Glutamatergic neuron (in vitro differentiated cells): ENCODE data around the gene HOXB3. TPM values are rescaled to one million over a fixed set of nuclear protein-coding genes. Genes with fewer than 3 reads are reported as not detected.

Source experiments
- DNase-seq: peaks from one replicate; pipeline ENCODE4 v3.0.0; 2022
- H3K27ac Mint-ChIP-seq: one replicate; pipeline ENCODE4 v1.8.0; 2020; ENCODE audit warnings: mild to moderate bottlenecking, mixed read lengths, inconsistent platforms; ENCODE audit not compliant: unreplicated experiment
- H3K27me3 Mint-ChIP-seq: one replicate; pipeline ENCODE4 v1.8.0; 2020; ENCODE audit warnings: mild to moderate bottlenecking, moderate library complexity, mixed read lengths, inconsistent platforms; ENCODE audit not compliant: unreplicated experiment
- H3K36me3 Mint-ChIP-seq: one replicate; pipeline ENCODE4 v1.8.0; 2020; ENCODE audit warnings: mild to moderate bottlenecking, mixed read lengths, inconsistent platforms; ENCODE audit not compliant: unreplicated experiment
- H3K4me1 Mint-ChIP-seq: one replicate; pipeline ENCODE4 v1.8.0; 2020; ENCODE audit warnings: mild to moderate bottlenecking, low read depth, mixed read lengths, inconsistent platforms; ENCODE audit not compliant: unreplicated experiment
- H3K4me3 Mint-ChIP-seq: one replicate; pipeline ENCODE4 v1.8.0; 2020; ENCODE audit warnings: mild to moderate bottlenecking, mixed read lengths, inconsistent platforms; ENCODE audit not compliant: unreplicated experiment
- H3K9me3 Mint-ChIP-seq: one replicate; pipeline ENCODE4 v1.8.0; 2020; ENCODE audit warnings: mild to moderate bottlenecking, moderate library complexity, mixed read lengths, inconsistent platforms; ENCODE audit not compliant: unreplicated experiment
- total RNA-seq: library from RNA; stranded (reverse); fragmentation: NEBNext Ultra II Directional; extraction: Animal tissue kit (Norgen Biotek cat#: 25700); gene quantifications from one replicate; pipeline ENCODE4 v1.2.1, GENCODE V29; 2021; ENCODE audit not compliant: unreplicated experiment
- TF ChIP-seq, protein P1 (sequence below): fragments of 200-600 bp; sonication (generic); IDR thresholded peaks from one replicate; pipeline ENCODE4 v1.5.0; 2021; ENCODE audit not compliant: partially characterized antibody, unreplicated experiment

HOXB3 gene
- total RNA-seq, 1 donor from 2014 or later: not detected

GRCh38 chr17:48599354-48599753 lies 9.3 kb upstream of the HOXB3 start:
- Mint-ChIP-seq H3K9me3 (peaks cover 8% of the 10 kb centered on the region), H3K4me1 (peaks cover 2% of the 10 kb centered on the region), H3K4me3 (no peak overlapping the region), H3K36me3 (no peaks in the 10 kb centered on the region), H3K27me3 (peaks cover 54% of the 10 kb centered on the region), H3K27ac (no peak overlapping the region)
- TF ChIP-seq, protein P1, sequence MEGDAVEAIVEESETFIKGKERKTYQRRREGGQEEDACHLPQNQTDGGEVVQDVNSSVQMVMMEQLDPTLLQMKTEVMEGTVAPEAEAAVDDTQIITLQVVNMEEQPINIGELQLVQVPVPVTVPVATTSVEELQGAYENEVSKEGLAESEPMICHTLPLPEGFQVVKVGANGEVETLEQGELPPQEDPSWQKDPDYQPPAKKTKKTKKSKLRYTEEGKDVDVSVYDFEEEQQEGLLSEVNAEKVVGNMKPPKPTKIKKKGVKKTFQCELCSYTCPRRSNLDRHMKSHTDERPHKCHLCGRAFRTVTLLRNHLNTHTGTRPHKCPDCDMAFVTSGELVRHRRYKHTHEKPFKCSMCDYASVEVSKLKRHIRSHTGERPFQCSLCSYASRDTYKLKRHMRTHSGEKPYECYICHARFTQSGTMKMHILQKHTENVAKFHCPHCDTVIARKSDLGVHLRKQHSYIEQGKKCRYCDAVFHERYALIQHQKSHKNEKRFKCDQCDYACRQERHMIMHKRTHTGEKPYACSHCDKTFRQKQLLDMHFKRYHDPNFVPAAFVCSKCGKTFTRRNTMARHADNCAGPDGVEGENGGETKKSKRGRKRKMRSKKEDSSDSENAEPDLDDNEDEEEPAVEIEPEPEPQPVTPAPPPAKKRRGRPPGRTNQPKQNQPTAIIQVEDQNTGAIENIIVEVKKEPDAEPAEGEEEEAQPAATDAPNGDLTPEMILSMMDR: no peak
- DNase-seq: no peak

DNA sequence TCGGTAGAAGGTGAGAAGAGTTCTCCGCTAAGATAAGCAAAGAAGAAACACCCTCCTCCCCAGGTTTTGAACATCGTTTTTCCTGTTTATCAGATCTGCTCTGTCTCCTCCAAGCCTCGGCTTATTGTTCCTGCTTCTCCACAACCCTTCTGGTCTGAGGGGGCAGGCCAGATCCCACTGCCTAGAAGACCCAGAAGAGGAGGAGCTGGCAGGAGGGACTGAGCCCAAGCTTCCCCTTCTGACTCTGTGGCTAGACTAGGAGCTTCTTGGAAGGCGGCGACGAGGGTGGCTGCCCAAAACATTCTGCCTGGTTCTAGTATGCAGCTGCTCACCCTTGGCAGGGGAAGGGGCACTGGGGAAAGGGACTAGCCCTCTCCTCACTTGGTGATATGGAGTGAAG lies 8.7 kb upstream of the HOXB3 start:
- no peak for DNase-seq
- Mint-ChIP-seq H3K4me3 (no peak overlapping the region), H3K27ac (no peak overlapping the region), H3K27me3 (peaks cover 53% of the 10 kb centered on the region), H3K9me3 (peaks cover 8% of the 10 kb centered on the region), H3K4me1 (peaks cover 2% of the 10 kb centered on the region), H3K36me3 (no peaks in the 10 kb centered on the region)
- TF ChIP-seq, protein P1: no peak

GRCh38 chr17:48597778-48598631 lies 8.0 kb upstream of the HOXB3 start:
- H3K36me3 Mint-ChIP-seq: no peaks in the 10 kb centered on the region
- TF ChIP-seq, protein P1: no peak
- H3K9me3 Mint-ChIP-seq: peaks cover 3% of the 10 kb centered on the region
- peaks cover 2% of the 10 kb centered on the region for H3K4me1 Mint-ChIP-seq
- no peak for DNase-seq
- H3K4me3 Mint-ChIP-seq: no peak overlapping the region
- H3K27ac Mint-ChIP-seq: no peak overlapping the region
- H3K27me3 Mint-ChIP-seq: peaks cover 49% of the 10 kb centered on the region

- H3K27ac Mint-ChIP-seq: no peak overlapping the region
- peaks cover 2% of the 10 kb centered on the region for H3K4me1 Mint-ChIP-seq
- H3K36me3 Mint-ChIP-seq: no peaks in the 10 kb centered on the region
- no peak overlapping the region for H3K4me3 Mint-ChIP-seq
- H3K27me3 Mint-ChIP-seq: peaks cover 48% of the 10 kb centered on the region
- DNase-seq: no peak
- peaks cover 2% of the 10 kb centered on the region for H3K9me3 Mint-ChIP-seq
- TF ChIP-seq, protein P1: no peak
Measured at GRCh38 chr17:48597528-48597777, 7.4 kb upstream of the HOXB3 start.

DNA sequence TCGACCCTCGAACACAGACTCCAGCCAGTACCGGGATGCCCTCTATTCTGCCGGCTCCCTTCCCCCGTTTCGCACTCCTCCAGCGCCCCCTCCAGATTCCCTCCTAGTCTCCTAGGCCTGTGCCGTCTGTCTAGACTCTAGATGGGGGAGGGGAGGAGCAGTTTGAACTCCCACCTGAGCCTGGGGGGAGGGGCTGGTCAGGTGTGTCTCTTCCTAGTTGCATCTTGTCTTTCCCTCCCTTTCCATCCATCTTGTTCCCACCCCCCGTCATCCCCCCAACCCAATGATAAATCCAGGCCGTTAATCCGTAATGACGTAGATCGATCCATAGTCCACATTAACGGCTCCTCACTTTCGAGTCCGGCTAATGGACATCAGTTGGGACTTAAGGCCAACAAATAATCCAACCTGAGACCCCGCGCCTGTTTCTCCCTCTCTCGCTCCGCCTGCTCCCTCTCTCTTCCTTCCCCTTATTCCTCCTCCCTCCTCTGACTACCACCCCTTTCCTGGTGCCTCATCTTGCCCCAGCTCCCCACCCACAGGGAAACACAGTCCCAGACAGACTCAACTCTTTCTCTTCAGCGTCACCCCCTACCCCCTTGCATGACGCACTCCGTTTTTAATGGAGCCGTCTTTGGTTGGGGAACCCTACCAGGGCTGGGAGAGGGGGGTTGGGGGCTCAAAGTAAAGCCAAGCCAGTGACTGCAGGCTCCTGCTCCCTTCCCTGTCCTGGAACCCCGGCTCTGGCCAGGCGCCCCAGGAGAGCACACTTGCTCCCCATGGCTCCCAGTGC lies 6.9 kb upstream of the HOXB3 start:
- peaks cover 2% of the 10 kb centered on the region for H3K4me1 Mint-ChIP-seq
- no peak overlapping the region for H3K27ac Mint-ChIP-seq
- H3K27me3 Mint-ChIP-seq: peaks cover 46% of the 10 kb centered on the region
- peaks cover 2% of the 10 kb centered on the region for H3K9me3 Mint-ChIP-seq
- no peak overlapping the region for H3K4me3 Mint-ChIP-seq
- no peak for DNase-seq
- no peaks in the 10 kb centered on the region for H3K36me3 Mint-ChIP-seq
- TF ChIP-seq, protein P1: no peak
